Brain microvascular endothelial cell (primary cell): ENCODE results near the gene RAB15.

ENCODE experiments used
- DNase-seq: peaks from one replicate; pipeline ENCODE4 v3.0.0-alpha.2; 2020
- H3K27ac ChIP-seq: fragments of 250-450 bp; sonication (Bioruptor Pico); 2 replicates; pipeline ENCODE4 v1.5.1; 2020; ENCODE audit warnings: mild to moderate bottlenecking, moderate library complexity
- H3K27me3 ChIP-seq: fragments of 250-450 bp; sonication (Bioruptor Pico); replicated peaks from 2 replicates; pipeline ENCODE4 v1.5.1; 2020; ENCODE audit warnings: mild to moderate bottlenecking
- H3K36me3 ChIP-seq: fragments of 250-450 bp; sonication (Bioruptor Pico); replicated peaks from 2 replicates; pipeline ENCODE4 v1.5.1; 2020; ENCODE audit warnings: mild to moderate bottlenecking
- H3K4me3 ChIP-seq: 2 replicates; pipeline ENCODE4 v1.5.1; 2011; ENCODE audit warnings: low read depth, mild to moderate bottlenecking, control low read depth, low read length, moderate library complexity
- CTCF ChIP-seq: IDR thresholded peaks from 2 replicates; pipeline ENCODE4 v1.5.1; 2011; ENCODE audit warnings: low read depth, mild to moderate bottlenecking, moderate library complexity, low read length, control low read depth, inconsistent platforms; ENCODE audit errors: missing control alignments
- in situ Hi-C: cut with HindIII; loops from 2 replicates; pipeline ENCODE4 v1.10.0; 2017; ENCODE audit warnings: low sequenced_read_pairs, low pct_ligation_motif_present

The RAB15 gene

GRCh38 chr14:64926398-64926995 is 45.6 kb downstream of the RAB15 start:
- TF ChIP-seq CTCF, result no peak
- H3K4me3 ChIP-seq, result no peak overlapping the region
- H3K27me3 ChIP-seq, result no peaks in the 10 kb centered on the region
- DNase-seq, result no peak
- H3K27ac ChIP-seq, result no peak overlapping the region
- in situ Hi-C loops, result no loop called here
- peaks cover 16% of the 10 kb centered on the region for H3K36me3 ChIP-seq

- peaks cover 15% of the 10 kb centered on the region for H3K36me3 ChIP-seq
- no peaks in the 10 kb centered on the region for H3K27me3 ChIP-seq
- no peak for TF ChIP-seq CTCF
- no peak overlapping the region for H3K27ac ChIP-seq
- in situ Hi-C loops, result no loop called here
- H3K4me3 ChIP-seq, result no peak overlapping the region
- no peak for DNase-seq
Observed at GRCh38 chr14:64923015-64923414, 49.1 kb downstream of the RAB15 start.

- H3K36me3 ChIP-seq, result peaks cover 4% of the 10 kb centered on the region
- H3K27me3 ChIP-seq, result no peaks in the 10 kb centered on the region
- no peak for DNase-seq
- in situ Hi-C loops, result no loop called here
- no peak for TF ChIP-seq CTCF
- no peak overlapping the region for H3K27ac ChIP-seq
- H3K4me3 ChIP-seq, result no peak overlapping the region
Observed at GRCh38 chr14:64920465-64920864, 51.7 kb downstream of the RAB15 start.

GRCh38 chr14:64919618-64920017 is 52.5 kb downstream of the RAB15 start:
- Histone ChIP-seq H3K27me3 (no peaks in the 10 kb centered on the region), H3K4me3 (no peak overlapping the region), H3K27ac (no peak overlapping the region), H3K36me3 (peaks cover 4% of the 10 kb centered on the region)
- no peak for DNase-seq
- no peak for TF ChIP-seq CTCF
- in situ Hi-C loops, result no loop called here

- TF ChIP-seq CTCF, result no peak
- no peak overlapping the region for H3K27ac ChIP-seq
- peaks cover 3% of the 10 kb centered on the region for H3K36me3 ChIP-seq
- in situ Hi-C loops, result no loop called here
- H3K4me3 ChIP-seq, result no peak overlapping the region
- no peak for DNase-seq
- no peaks in the 10 kb centered on the region for H3K27me3 ChIP-seq
Observed at GRCh38 chr14:64919215-64919614, 52.9 kb downstream of the RAB15 start.

GRCh38 chr14:64918216-64918615 is 53.9 kb downstream of the RAB15 start:
- no peak for TF ChIP-seq CTCF
- Histone ChIP-seq H3K27me3 (no peaks in the 10 kb centered on the region), H3K36me3 (peaks cover 2% of the 10 kb centered on the region), H3K27ac (no peak overlapping the region), H3K4me3 (no peak overlapping the region)
- in situ Hi-C loops, result no loop called here
- DNase-seq, result no peak
